Thyroid gland (tissue), 4 donors: Measurements from ENCODE around the gene AP1S1.

ENCODE experiments used
- POLR2A ChIP-seq, 2 donors: fragments of 450-650 bp; IDR thresholded peaks; one replicate each; pipeline ENCODE4 v1.6.1; 2017; ENCODE audit warnings: antibody characterized with exemption in 2 of 2, mild to moderate bottlenecking in 2 of 2, moderate library complexity in 1 of 2
- TF ChIP-seq, protein P1 (sequence below), 6 experiments: fragments of 200-600 bp in 3 of 6; fragments of 450-650 bp in 3 of 6; sonication (generic) in 3 of 6; IDR thresholded peaks; one replicate each; pipeline ENCODE4 v1.5.1; 2016 to 2019; ENCODE audit warnings: antibody characterized with exemption in 6 of 6, mild to moderate bottlenecking in 2 of 6, inconsistent platforms in 1 of 6, moderate library complexity in 1 of 6

DNA sequence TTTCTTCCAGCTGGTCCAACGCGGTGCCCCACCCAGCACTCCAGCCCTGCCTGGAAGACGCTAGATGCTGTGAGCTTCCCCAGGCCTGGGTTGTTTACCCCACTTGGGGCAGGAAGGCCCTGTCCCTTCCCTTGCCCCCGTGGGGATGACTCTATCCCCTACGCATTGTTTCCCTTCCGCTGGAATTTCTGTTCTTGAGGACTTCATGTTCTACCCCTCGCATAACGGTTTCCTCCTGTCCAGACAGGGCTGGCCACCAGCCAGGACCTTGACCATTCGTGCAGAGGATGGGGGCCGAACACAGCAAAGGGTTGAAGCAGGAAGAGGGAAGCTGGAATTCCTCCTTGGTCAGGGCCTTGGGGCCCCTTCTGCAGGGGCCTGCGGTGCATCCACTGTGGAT, 42.0 kb upstream of the AP1S1 start:
- TF ChIP-seq, protein P1, sequence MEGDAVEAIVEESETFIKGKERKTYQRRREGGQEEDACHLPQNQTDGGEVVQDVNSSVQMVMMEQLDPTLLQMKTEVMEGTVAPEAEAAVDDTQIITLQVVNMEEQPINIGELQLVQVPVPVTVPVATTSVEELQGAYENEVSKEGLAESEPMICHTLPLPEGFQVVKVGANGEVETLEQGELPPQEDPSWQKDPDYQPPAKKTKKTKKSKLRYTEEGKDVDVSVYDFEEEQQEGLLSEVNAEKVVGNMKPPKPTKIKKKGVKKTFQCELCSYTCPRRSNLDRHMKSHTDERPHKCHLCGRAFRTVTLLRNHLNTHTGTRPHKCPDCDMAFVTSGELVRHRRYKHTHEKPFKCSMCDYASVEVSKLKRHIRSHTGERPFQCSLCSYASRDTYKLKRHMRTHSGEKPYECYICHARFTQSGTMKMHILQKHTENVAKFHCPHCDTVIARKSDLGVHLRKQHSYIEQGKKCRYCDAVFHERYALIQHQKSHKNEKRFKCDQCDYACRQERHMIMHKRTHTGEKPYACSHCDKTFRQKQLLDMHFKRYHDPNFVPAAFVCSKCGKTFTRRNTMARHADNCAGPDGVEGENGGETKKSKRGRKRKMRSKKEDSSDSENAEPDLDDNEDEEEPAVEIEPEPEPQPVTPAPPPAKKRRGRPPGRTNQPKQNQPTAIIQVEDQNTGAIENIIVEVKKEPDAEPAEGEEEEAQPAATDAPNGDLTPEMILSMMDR (IDR thresholded peaks at IDR 0.05) = no peak
- TF ChIP-seq POLR2A (IDR thresholded peaks at IDR 0.05) = no peak
